H9 (cell line): ENCODE results near the gene NUDT3. TPM values are rescaled to one million over a fixed set of nuclear protein-coding genes. Genes with fewer than 3 reads are reported as not detected.

ENCODE experiments used
- DNase-seq: peaks from one replicate; pipeline ENCODE4 v3.0.0-alpha.2; 2017
- H2AFZ ChIP-seq: one replicate; pipeline ENCODE4 v1.6.1; 2013; ENCODE audit warnings: mild to moderate bottlenecking, low read length, control low read depth, moderate library complexity
- H2AK5ac ChIP-seq: 2 replicates; pipeline ENCODE4 v1.6.1; 2013; ENCODE audit warnings: low read length, control low read depth, mixed read lengths; ENCODE audit not compliant: insufficient read length
- H2BK120ac ChIP-seq: one replicate; pipeline ENCODE4 v1.6.1; 2013; ENCODE audit warnings: low read depth, mild to moderate bottlenecking, low read length, control low read depth, inconsistent platforms; ENCODE audit not compliant: poor library complexity, severe bottlenecking
- H2BK12ac ChIP-seq: 2 replicates; pipeline ENCODE4 v1.6.1; 2013; ENCODE audit warnings: low read length, control low read depth, mixed read lengths, low read depth; ENCODE audit not compliant: insufficient read length
- H2BK15ac ChIP-seq: 2 replicates; pipeline ENCODE4 v1.6.1; 2013; ENCODE audit warnings: low read depth, low read length, control low read depth
- H2BK20ac ChIP-seq: one replicate; pipeline ENCODE4 v1.6.1; 2013; ENCODE audit warnings: low read depth, mild to moderate bottlenecking, low read length, control low read depth, inconsistent platforms; ENCODE audit not compliant: poor library complexity, severe bottlenecking
- H2BK5ac ChIP-seq: 2 replicates; pipeline ENCODE4 v1.6.1; 2013; ENCODE audit warnings: low read length, control low read depth, mixed read lengths; ENCODE audit not compliant: insufficient read length
- H3K14ac ChIP-seq: 2 replicates; pipeline ENCODE4 v1.6.1; 2013; ENCODE audit warnings: low read length, control low read depth; ENCODE audit not compliant: insufficient read depth
- H3K18ac ChIP-seq: 2 replicates; pipeline ENCODE4 v1.6.1; 2013; ENCODE audit warnings: low read depth, mild to moderate bottlenecking, mixed read lengths, low read length, control low read depth; ENCODE audit not compliant: insufficient read length
- H3K23ac ChIP-seq: 2 replicates; pipeline ENCODE4 v1.6.1; 2013; ENCODE audit warnings: low read length, control low read depth, mixed read lengths, low read depth; ENCODE audit not compliant: insufficient read length
- H3K23me2 ChIP-seq: 2 replicates; pipeline ENCODE4 v1.6.1; 2013; ENCODE audit warnings: low read depth, mild to moderate bottlenecking, mixed read lengths, low read length, control low read depth; ENCODE audit not compliant: insufficient read length, poor library complexity, severe bottlenecking
- H3K27ac ChIP-seq: 2 replicates; pipeline ENCODE4 v1.5.1; 2013; ENCODE audit warnings: low read length, control low read depth, mixed read lengths, low read depth; ENCODE audit not compliant: insufficient read length
- H3K27me3 ChIP-seq: 2 replicates; pipeline ENCODE4 v1.6.1; 2013; ENCODE audit warnings: low read length, control low read depth, inconsistent platforms; ENCODE audit not compliant: insufficient read depth
- H3K4ac ChIP-seq: 2 replicates; pipeline ENCODE4 v1.6.1; 2013; ENCODE audit warnings: low read depth, mild to moderate bottlenecking, control low read depth, inconsistent platforms, low read length, moderate library complexity
- H3K4me1 ChIP-seq: 2 replicates; pipeline ENCODE4 v1.6.1; 2013; ENCODE audit warnings: low read length, control low read depth, inconsistent platforms; ENCODE audit not compliant: insufficient read depth
- H3K4me2 ChIP-seq: 2 replicates; pipeline ENCODE4 v1.6.1; 2013; ENCODE audit warnings: low read length, control low read depth, mixed read lengths; ENCODE audit not compliant: insufficient read length, insufficient read depth
- H3K56ac ChIP-seq: 2 replicates; pipeline ENCODE4 v1.6.1; 2013; ENCODE audit warnings: low read depth, mild to moderate bottlenecking, mixed read lengths, low read length, control low read depth; ENCODE audit not compliant: insufficient read length
- H3K79me1 ChIP-seq: 2 replicates; pipeline ENCODE4 v1.6.1; 2013; ENCODE audit warnings: low read depth, mild to moderate bottlenecking, moderate library complexity, low read length, control low read depth, inconsistent platforms; ENCODE audit not compliant: insufficient read depth, poor library complexity, severe bottlenecking
- H3K79me2 ChIP-seq: 2 replicates; pipeline ENCODE4 v1.6.1; 2013; ENCODE audit warnings: low read length, control low read depth, inconsistent platforms; ENCODE audit not compliant: insufficient read depth
- H3K9ac ChIP-seq: 2 replicates; pipeline ENCODE4 v1.6.1; 2013; ENCODE audit warnings: low read length, control low read depth, mixed read lengths; ENCODE audit not compliant: insufficient read length; ENCODE audit errors: extremely low read depth
- H3K9me3 ChIP-seq: one replicate; pipeline ENCODE4 v1.6.1; 2013; ENCODE audit warnings: low read depth, low read length, inconsistent platforms; ENCODE audit not compliant: control insufficient read depth
- H3T11ph ChIP-seq: one replicate; pipeline ENCODE4 v1.6.1; 2013; ENCODE audit warnings: mild to moderate bottlenecking, low read length, control low read depth, inconsistent platforms
- H4K20me1 ChIP-seq: one replicate; pipeline ENCODE4 v1.6.1; 2013; ENCODE audit not compliant: control insufficient read depth, insufficient read length, insufficient read depth
- H4K5ac ChIP-seq: 2 replicates; pipeline ENCODE4 v1.6.1; 2013; ENCODE audit warnings: low read depth, mild to moderate bottlenecking, mixed read lengths, low read length, control low read depth; ENCODE audit not compliant: insufficient read length
- H4K8ac ChIP-seq: replicated peaks from 2 replicates; pipeline ENCODE4 v1.6.1; 2013; ENCODE audit warnings: low read length, control low read depth, mixed read lengths, low read depth; ENCODE audit not compliant: insufficient read length
- H4K91ac ChIP-seq: 2 replicates; pipeline ENCODE4 v1.6.1; 2013; ENCODE audit warnings: low read depth, mild to moderate bottlenecking, moderate library complexity, mixed read lengths, low read length, control low read depth; ENCODE audit not compliant: insufficient read length
- H3K27ac Mint-ChIP-seq, 3 experiments: 2 replicates in 2 of 3; 3 replicates in 1 of 3; pipeline ENCODE4 v1.8.0; 2020 to 2021; ENCODE audit warnings: mixed read lengths in 3 of 3, mild to moderate bottlenecking in 1 of 3, moderate library complexity in 1 of 3
- H3K27me3 Mint-ChIP-seq: 2 replicates; pipeline ENCODE4 v1.8.0; 2021; ENCODE audit warnings: low read depth, mild to moderate bottlenecking, moderate library complexity, mixed read lengths
- H3K36me3 Mint-ChIP-seq, 3 experiments: 2 replicates in 2 of 3; 3 replicates in 1 of 3; pipeline ENCODE4 v1.8.0; 2020 to 2021; ENCODE audit warnings: low read depth in 3 of 3, mixed read lengths in 3 of 3; ENCODE audit not compliant: insufficient read depth in 1 of 3
- H3K4me1 Mint-ChIP-seq, 2 experiments: 2 replicates each; pipeline ENCODE4 v1.8.0; 2020; ENCODE audit warnings: mixed read lengths in 2 of 2
- H3K4me3 Mint-ChIP-seq, 2 experiments: 2 replicates in 1 of 2; 3 replicates in 1 of 2; pipeline ENCODE4 v1.8.0; 2020 to 2021; ENCODE audit warnings: mild to moderate bottlenecking in 2 of 2, mixed read lengths in 2 of 2, moderate library complexity in 1 of 2
- H3K9me3 Mint-ChIP-seq, 2 experiments: 2 replicates in 1 of 2; 3 replicates in 1 of 2; pipeline ENCODE4 v1.8.0; 2020; ENCODE audit warnings: mild to moderate bottlenecking in 2 of 2, mixed read lengths in 2 of 2, moderate library complexity in 1 of 2
- WGBS: extraction: QIAGEN DNeasy Blood & Tissue Kit; methylation state at CpG from one replicate; pipeline ENCODE4 v1.1.7; 2013; ENCODE audit warnings: missing lambda C conversion rate, low lambda C conversion rate, mixed read lengths; ENCODE audit not compliant: insufficient read length; ENCODE audit errors: extremely low coverage; 5-methylcytosine and 5-hydroxymethylcytosine counted together
- total RNA-seq: library from RNA; stranded (reverse); gene quantifications from 2 replicates; pipeline ENCODE4 v1.2.1, GENCODE V29; 2021
- TF ChIP-seq, protein P1 (sequence below): fragments of 200-600 bp; sonication (generic); conservative IDR thresholded peaks from 3 replicates; pipeline ENCODE4 v1.8.0; 2021; ENCODE audit warnings: antibody characterized with exemption, mild to moderate bottlenecking

Gene NUDT3
- total RNA-seq, 1 experiment from 2014 or later = 23.6 TPM

- no peak overlapping the region for H2AFZ ChIP-seq
- H3K9ac ChIP-seq = no peak overlapping the region
- no peak overlapping the region for H2AK5ac ChIP-seq
- H4K91ac ChIP-seq = no peak overlapping the region
- no peak overlapping the region for H2BK15ac ChIP-seq
- H4K20me1 ChIP-seq = no peaks in the 10 kb centered on the region
- H3K9me3 ChIP-seq = no peaks in the 10 kb centered on the region
- no peak overlapping the region for H2BK12ac ChIP-seq
- H3K23ac ChIP-seq = no peak overlapping the region
- no peaks in the 10 kb centered on the region for H3K9me3 Mint-ChIP-seq
- H3K79me1 ChIP-seq = no peaks in the 10 kb centered on the region
- H3T11ph ChIP-seq = no peak overlapping the region
- H2BK20ac ChIP-seq = no peak overlapping the region
- no CpG with 5 or more reads among the region's 4 CpGs for WGBS
- H3K4me3 Mint-ChIP-seq = no peak overlapping the region
- peaks cover 33 to 49% of the 10 kb centered on the region in 2 experiments for H3K4me1 Mint-ChIP-seq
- no peak for DNase-seq
- H3K27me3 ChIP-seq = no peaks in the 10 kb centered on the region
- H4K5ac ChIP-seq = no peak overlapping the region
- H3K56ac ChIP-seq = no peak overlapping the region
- no peak overlapping the region for H3K14ac ChIP-seq
- no peak overlapping the region for H3K27ac ChIP-seq
- no peaks in the 10 kb centered on the region for H3K27me3 Mint-ChIP-seq
- TF ChIP-seq, protein P1, sequence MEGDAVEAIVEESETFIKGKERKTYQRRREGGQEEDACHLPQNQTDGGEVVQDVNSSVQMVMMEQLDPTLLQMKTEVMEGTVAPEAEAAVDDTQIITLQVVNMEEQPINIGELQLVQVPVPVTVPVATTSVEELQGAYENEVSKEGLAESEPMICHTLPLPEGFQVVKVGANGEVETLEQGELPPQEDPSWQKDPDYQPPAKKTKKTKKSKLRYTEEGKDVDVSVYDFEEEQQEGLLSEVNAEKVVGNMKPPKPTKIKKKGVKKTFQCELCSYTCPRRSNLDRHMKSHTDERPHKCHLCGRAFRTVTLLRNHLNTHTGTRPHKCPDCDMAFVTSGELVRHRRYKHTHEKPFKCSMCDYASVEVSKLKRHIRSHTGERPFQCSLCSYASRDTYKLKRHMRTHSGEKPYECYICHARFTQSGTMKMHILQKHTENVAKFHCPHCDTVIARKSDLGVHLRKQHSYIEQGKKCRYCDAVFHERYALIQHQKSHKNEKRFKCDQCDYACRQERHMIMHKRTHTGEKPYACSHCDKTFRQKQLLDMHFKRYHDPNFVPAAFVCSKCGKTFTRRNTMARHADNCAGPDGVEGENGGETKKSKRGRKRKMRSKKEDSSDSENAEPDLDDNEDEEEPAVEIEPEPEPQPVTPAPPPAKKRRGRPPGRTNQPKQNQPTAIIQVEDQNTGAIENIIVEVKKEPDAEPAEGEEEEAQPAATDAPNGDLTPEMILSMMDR = no peak
- peaks cover 2% of the 10 kb centered on the region for H3K4me1 ChIP-seq
- no peak overlapping the region for H4K8ac ChIP-seq
- no peak overlapping the region for H3K18ac ChIP-seq
- H2BK120ac ChIP-seq = no peak overlapping the region
- peaks cover 0 to 3% (median 0%) of the 10 kb centered on the region in 3 experiments; a peak in 1 of 7 replicates for H3K36me3 Mint-ChIP-seq
- peaks cover 5% of the 10 kb centered on the region for H3K23me2 ChIP-seq
- H3K4me2 ChIP-seq = no peak overlapping the region
- peak overlapping the region in 2 of 3 experiments; percentile 19 to 49; a peak in 4 of 7 replicates for H3K27ac Mint-ChIP-seq
- no peak overlapping the region for H3K4ac ChIP-seq
- H2BK5ac ChIP-seq = no peak overlapping the region
- H3K79me2 ChIP-seq = peaks cover 27% of the 10 kb centered on the region; the same call in 1 of the 2 replicates
These were observed 5.9 kb downstream of the NUDT3 start for GRCh38 chr6:34386316-34387137.
